ENCODE data around the gene CPED1.
"Not testable (repeated sequence)": the region's sequence is repeated elsewhere in the genome, so short reads cannot be mapped to it uniquely, and the experiment has no call there.

CPED1 gene

DNA sequence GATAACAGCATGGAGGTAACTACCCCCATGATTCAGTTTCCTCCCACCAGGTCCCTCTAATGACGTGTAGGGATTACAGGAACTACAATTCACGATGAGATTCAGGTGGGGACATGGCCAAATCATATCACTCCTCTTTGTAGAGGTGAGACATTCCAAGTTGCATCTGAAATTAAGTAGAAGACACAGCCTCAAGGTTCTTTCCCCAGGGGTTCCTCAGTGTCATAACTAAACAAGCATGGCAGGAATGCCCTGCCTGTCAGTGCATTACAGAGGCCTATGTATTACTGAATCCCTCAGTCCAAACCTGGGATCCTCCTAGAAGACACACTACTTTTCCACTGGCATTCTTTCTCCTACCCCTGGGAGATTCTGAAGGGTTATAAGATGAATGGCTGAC, 297.7 kb downstream of the CPED1 start:
- DNase-seq (ENCODE audit: low read depth), result no peak

DNA sequence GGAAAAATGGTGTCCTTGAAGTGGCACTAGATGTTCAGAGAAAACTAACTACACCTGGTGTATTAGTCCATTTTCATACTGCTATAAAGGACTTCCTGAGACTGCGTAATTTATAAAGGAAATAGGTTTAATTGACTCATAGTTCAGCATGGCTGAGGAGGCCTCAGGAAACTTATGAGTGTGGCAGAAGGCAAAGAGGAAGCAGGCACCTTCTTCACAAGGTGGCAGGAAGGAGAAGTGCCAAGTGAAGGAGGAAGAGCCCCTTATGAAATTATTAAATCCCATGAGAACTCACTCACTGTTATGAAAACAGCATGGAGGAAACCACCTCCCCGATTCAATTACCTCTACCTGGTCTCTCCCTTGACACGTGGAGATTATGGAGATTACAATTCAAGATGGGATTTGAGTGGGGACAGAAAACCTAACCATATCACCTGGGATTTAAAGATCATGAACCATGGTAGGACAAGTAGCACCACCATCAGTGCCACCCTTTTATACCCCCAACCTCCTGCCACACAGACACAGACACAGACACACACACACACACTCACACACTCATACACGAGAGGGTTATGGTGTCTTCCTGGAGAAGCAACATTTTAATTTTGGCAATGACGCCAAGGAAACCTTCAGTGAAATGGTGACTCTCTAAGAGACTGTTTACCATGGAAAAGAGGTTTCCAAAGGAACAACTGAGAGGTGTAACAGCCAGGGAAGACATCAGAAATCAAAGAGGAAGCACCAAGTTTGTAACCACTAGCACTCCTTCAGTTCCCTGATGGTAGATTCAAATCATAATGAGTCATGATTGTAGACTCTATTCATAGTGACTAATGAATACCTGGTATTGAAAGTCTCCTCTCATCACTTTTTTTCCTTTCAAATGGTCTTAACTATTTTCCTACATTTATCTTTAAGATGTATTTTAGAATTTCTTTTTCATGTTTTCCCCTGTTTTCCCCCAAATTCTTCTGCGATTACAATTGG, 298.5 kb downstream of the CPED1 start:
- no peak for DNase-seq (ENCODE audit: low read depth)

DNA sequence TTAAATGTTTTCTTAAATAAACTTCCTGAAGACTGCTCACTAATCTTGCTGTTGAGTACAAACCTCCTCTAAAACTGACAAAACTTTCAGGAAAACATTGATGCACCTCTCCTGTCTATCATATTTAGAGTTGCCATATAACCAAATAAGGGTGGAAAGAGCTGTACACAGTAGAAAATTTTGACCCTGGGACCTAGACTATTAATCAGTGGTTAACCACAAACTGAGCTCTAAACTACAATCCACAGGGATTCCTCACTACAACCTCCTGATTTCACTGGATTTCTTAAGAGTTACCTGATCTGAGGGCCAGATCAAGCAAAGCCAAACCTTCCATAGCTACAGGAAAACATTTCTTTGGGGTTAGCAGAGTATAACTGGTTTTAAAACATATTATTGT, 300.4 kb downstream of the CPED1 start:
- DNase-seq (ENCODE audit: low read depth), result no peak

- DNase-seq (ENCODE audit: low read depth), result not testable (repeated sequence)
Observed at GRCh38 chr7:121289930-121290329, 301.4 kb downstream of the CPED1 start.

GRCh38 chr7:121294448-121294992, 306.0 kb downstream of the CPED1 start:
- DNase-seq (ENCODE audit: low read depth), result no peak

DNA sequence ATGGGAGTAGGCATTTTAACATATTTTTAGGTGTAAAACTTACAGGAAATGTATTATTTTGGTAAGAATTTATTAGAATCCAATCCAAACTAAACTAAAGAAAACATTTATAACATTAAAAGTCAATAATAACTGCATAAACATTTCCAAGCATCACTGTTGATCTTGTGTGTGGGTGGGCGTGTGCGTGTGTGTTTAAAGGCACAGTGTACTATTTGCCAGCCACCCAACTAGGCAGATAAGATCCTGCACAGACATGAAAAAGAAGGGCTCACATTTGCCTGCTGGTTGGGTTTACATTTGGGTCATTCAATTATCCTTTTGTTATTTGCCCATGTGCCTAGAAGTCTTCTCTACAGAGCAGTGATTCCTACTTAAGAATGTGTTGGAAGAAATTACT, 309.3 kb downstream of the CPED1 start:
- no peak for DNase-seq (ENCODE audit: low read depth)

- DNase-seq (ENCODE audit: low read depth), result no peak
Observed at GRCh38 chr7:121298831-121299239, 310.3 kb downstream of the CPED1 start.

DNA sequence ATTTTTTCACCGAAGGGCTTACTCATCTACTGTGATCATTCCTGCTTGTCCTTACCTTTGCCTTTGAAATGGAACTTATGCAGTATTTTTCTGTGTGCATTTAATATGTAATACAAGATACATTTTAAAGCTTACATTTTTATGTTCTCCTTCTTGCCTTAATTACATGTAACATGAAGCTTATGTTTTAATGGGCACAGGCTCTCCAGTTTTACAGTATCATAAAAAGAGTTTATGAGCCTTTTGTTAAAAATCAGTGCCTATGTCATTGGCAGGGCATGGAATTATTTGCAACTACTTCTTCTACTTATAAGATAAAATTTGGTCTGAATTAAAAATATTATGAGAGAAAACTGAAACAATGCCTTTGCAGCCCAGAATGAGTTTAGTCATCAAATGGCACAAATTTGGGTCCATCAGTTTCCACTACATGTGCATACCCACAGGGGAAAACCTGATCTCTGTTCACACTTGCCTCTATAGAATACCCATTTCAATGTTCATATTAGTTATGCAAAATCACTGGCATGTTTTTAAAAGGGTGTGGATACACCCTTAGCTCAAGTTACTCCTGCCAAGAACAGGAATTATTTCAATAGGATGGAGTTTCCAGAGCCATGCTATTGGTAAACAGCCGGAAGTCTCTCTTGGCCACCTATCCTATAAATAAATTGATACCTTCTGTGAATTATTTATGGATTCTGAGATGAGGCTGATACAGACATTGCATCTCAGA, 312.3 kb downstream of the CPED1 start:
- no peak for DNase-seq (ENCODE audit: low read depth)

DNA sequence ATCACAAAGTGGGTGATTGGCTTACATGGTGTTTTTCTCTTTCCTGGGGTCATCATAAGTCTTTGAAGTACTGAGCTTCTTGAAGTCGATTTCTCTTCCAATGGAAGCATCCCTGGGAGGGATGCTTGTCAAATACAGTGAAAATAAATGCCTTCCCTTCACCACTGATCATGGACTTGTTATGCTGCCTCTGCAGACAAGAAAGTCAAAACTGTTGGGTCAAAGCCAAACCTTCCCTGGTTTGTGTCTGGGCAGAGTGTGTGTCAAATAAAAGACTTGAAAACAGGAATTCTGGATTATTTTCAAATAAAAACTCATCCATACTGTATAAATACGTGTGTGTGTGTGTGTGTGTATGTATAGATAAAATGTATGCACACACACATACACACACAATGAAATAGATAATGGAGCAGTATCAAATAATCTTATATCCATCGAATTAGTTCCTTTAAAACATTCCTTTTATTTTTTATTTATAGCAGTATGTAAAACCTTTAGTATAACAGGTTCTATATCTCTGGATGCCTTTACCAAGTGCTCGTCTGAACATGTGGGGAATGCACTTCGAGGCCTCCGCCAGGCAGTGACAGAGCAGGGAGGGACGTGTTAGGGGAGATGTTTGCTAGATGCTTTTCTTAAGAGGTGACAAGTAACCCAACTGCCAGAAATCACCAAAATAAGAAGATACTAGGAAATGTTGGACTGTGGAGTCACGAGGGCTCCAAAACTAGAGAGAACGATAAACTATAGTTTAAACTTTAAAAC, 313.1 kb downstream of the CPED1 start:
- DNase-seq (ENCODE audit: low read depth), result no peak

GRCh38 chr7:121302214-121302745, 313.8 kb downstream of the CPED1 start:
- DNase-seq (ENCODE audit: low read depth), result no peak

DNA sequence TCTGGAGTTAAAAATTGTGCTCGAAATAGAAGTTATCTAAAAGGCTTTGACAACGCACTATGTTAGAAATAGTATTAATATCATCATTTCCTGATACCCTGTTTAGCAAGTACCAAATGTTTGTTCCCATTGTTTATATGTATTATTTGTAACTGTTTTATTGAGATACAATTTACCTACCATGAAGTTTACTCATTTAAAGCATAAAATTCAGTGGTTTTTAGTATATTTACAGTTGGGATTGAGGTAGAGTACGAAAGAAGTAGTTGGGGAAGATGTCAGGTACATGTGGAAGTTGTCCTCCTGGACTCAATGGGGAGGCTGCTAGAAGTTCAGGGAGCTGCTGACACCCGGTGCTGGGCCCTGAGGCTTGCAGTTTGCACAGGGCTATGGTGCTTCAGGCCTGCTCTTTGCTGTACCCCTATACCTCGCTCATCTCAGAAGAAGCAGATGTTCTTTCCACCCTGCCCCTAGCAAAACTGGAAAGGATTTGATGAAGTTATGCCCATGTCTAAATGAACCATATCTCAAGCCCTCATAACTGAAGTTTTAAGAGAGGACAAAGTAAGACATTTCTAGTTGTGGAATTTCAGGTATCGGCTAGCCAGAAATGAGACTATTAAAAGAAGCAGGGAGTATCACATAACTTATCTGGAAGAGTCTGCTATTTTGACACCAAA, 315.1 kb downstream of the CPED1 start:
- DNase-seq (ENCODE audit: low read depth), result no peak

GRCh38 chr7:121304102-121304658, 315.7 kb downstream of the CPED1 start:
- DNase-seq (ENCODE audit: low read depth), result no peak

DNA sequence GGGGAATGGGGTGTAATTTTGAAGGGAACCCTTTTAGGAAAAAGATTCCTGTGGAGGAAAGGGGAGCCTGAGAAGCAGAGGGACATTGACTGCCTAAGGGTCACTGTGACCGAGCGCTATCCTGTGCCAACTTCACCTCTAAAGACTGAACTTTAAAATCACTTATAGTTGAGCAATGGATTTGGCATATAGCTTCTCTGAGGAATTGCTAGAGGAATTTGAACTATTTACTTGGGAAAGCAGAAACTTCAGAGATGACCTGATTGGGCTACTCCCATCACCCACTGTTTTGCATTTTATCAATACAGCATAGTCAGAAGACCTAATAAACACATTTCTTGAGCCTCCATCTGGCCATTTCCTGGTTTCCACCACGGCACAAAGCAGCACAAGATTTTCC, 316.6 kb downstream of the CPED1 start:
- DNase-seq (ENCODE audit: low read depth), result no peak

- no peak for DNase-seq (ENCODE audit: low read depth)
Observed at GRCh38 chr7:121306565-121306964, 318.1 kb downstream of the CPED1 start.

DNA sequence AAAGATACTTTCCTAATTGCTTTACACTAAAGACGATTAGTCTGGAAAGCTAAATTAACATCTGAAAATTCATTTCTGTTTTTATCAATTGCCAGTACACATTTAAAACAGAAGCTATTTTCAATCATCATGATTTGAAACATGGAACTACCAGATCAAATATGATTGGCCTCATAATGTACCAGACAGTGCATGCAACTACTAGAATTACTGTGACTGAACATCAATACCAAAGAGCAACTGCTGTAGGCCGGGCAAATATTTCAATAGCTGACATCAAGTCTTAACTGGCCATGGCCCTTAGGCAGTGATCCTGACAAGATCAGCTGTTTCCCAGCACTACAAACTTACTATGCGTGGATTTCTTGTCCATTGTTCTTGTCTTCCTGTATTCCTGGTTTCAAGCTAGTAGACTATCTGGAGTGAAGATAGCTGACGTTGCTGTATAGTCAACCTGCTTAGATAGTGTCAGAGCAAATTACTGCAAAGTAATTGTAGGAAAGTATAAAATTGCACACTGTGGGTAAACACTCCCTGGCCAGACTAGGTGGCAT, 318.6 kb downstream of the CPED1 start:
- DNase-seq (ENCODE audit: low read depth), result no peak

- no peak for DNase-seq (ENCODE audit: low read depth)
Observed at GRCh38 chr7:121313220-121313792, 324.8 kb downstream of the CPED1 start.

DNA sequence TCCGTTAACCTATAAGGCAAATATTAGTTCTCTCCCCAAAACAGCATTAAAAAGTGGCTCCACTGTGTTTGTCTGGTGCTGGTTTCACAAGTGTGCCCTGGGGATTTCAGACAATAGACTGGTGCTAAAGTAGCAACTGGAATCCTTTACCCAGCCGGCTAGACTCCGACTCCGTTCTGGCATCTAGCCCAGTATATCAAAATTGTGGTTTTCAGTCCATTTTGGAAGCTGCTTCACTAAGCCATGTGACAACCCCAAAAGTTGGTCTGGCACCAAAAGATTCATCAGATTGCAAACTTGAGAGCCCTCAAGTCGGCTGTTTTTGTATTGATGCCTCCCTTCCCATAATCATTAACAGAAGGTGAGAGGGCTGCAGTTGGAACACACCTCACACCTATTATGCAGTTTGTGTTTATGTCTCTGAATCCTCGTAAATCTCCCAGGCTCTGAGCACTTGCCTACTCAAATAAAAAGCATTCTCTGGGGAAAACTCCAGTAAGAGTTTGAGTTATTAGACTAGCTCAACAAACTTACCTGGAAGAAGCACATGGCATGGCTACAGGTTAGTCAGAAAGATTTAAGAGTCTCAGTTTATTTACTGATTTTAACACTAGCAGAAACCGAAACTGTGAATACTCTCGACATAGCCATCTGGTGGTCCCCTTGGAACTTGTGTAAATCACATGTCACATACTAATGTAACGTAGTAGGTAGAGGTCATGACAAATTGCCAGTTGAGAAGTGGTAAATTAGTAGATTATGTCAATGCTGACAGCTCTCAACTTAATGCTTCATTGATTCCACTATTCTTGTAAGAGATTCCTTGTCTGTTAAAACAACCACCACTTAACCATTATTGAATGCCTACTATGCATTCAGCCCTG, 325.5 kb downstream of the CPED1 start:
- DNase-seq (ENCODE audit: low read depth), result no peak

DNA sequence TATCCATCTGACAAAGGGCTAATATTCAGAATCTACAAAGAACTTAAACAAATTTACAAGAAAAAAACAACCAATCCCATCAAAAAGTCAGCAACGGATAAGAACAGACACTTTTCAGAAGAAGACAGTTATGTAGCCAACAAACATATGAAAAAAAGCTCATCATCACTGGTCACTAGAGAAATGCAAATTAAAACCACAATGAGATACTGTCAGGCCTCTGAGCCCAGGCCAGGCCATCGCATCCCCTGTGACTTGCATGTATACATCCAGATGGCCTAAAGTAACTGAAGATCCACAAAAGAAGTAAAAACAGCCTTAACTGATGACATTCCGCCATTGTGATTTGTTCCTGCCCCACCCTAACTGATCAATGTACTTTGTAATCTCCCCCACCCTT, 326.7 kb downstream of the CPED1 start:
- DNase-seq (ENCODE audit: low read depth), result not testable (repeated sequence)

- no peak for DNase-seq (ENCODE audit: low read depth)
Observed at GRCh38 chr7:121322460-121322859, 333.9 kb downstream of the CPED1 start.
